A673 (cell line): Measurements from ENCODE around the gene BRD7. TPM values are rescaled to one million over a fixed set of nuclear protein-coding genes. Genes with fewer than 3 reads are reported as not detected.

ENCODE experiments used
- BruUV-seq: library from RNA; stranded (reverse); fragments of 400-500 nt; replicated peaks from 2 replicates; lab custom pipeline; 2021; lab: Mats Ljungman, UMichigan
- CTCF ChIA-PET: fragments of 300-600 bp; sonication (Branson Sonifier 250); formaldehyde crosslinking; loops from one replicate; lab custom pipeline; 2022; ENCODE audit warnings: antibody characterized with exemption; lab: Charles Lee
- POLR2A ChIA-PET: fragments of 300-600 bp; sonication (Branson Sonifier 250); formaldehyde crosslinking; loops from one replicate; lab custom pipeline; 2022; ENCODE audit warnings: antibody characterized with exemption; ENCODE audit not compliant: low non-redundant PET; lab: Charles Lee
- DNase-seq: peaks from one replicate; pipeline ENCODE4 v3.0.0-alpha.2; 2015; ENCODE audit warnings: low spot score
- H3K27ac ChIP-seq: fragments of 200-600 bp; sonication (generic); 2 replicates; pipeline ENCODE4 v1.5.1; 2016; ENCODE audit warnings: mixed run types, low read depth, mild to moderate bottlenecking, mixed read lengths, antibody characterized with exemption, low read length; ENCODE audit not compliant: poor library complexity, severe bottlenecking
- H3K27me3 ChIP-seq: fragments of 200-600 bp; sonication (generic); replicated peaks from 2 replicates; pipeline ENCODE4 v1.6.1; 2017; ENCODE audit warnings: mixed run types, low read depth, mild to moderate bottlenecking, mixed read lengths, antibody characterized with exemption, low read length; ENCODE audit not compliant: insufficient read depth, poor library complexity
- H3K36me3 ChIP-seq: fragments of 200-600 bp; sonication (generic); 2 replicates; pipeline ENCODE4 v1.6.1; 2016; ENCODE audit warnings: mixed run types, mild to moderate bottlenecking, mixed read lengths, antibody characterized with exemption, low read length; ENCODE audit not compliant: insufficient read depth, poor library complexity, severe bottlenecking
- H3K4me1 ChIP-seq: fragments of 200-600 bp; sonication (generic); 2 replicates; pipeline ENCODE4 v1.6.1; 2017; ENCODE audit warnings: mixed run types, mild to moderate bottlenecking, mixed read lengths, antibody characterized with exemption, low read length; ENCODE audit not compliant: insufficient read depth, poor library complexity, severe bottlenecking
- H3K4me3 ChIP-seq: fragments of 200-600 bp; sonication (generic); 2 replicates; pipeline ENCODE4 v1.5.1; 2016; ENCODE audit warnings: low read depth, mixed run types, mild to moderate bottlenecking, mixed read lengths, low read length; ENCODE audit not compliant: poor library complexity, severe bottlenecking
- H3K9me3 ChIP-seq: fragments of 200-600 bp; sonication (generic); 2 replicates; pipeline ENCODE4 v1.6.1; 2016; ENCODE audit warnings: mixed run types, low read depth, mild to moderate bottlenecking, mixed read lengths, antibody characterized with exemption, low read length; ENCODE audit not compliant: poor library complexity, severe bottlenecking
- EZH2 ChIP-seq: fragments of 200-600 bp; sonication (generic); IDR thresholded peaks from 2 replicates; pipeline ENCODE4 v1.6.1; 2017; ENCODE audit warnings: borderline replicate concordance, low read depth, mild to moderate bottlenecking, mixed read lengths, antibody characterized with exemption, low read length; ENCODE audit not compliant: poor library complexity, severe bottlenecking
- intact Hi-C: fragments of 100-400 bp; cut with micrococcal nuclease; formaldehyde crosslinking; loops from one replicate; pipeline ENCODE4 v1.10.0; 2022; ENCODE audit not compliant: unreplicated experiment
- total RNA-seq: library from RNA; stranded (reverse); gene quantifications from 2 replicates; pipeline ENCODE4 v1.2.3, GENCODE V29; 2021
- TF ChIP-seq, protein P1 (sequence below): fragments of 300-800, 200-600 bp; sonication (generic); conservative IDR thresholded peaks from 2 replicates; pipeline ENCODE4 v1.5.1; 2017; ENCODE audit warnings: low read depth, mild to moderate bottlenecking, antibody characterized with exemption, low read length, moderate library complexity, mixed read lengths

Gene BRD7
- total RNA-seq, 1 experiment from 2014 or later = 93.0 TPM

DNA sequence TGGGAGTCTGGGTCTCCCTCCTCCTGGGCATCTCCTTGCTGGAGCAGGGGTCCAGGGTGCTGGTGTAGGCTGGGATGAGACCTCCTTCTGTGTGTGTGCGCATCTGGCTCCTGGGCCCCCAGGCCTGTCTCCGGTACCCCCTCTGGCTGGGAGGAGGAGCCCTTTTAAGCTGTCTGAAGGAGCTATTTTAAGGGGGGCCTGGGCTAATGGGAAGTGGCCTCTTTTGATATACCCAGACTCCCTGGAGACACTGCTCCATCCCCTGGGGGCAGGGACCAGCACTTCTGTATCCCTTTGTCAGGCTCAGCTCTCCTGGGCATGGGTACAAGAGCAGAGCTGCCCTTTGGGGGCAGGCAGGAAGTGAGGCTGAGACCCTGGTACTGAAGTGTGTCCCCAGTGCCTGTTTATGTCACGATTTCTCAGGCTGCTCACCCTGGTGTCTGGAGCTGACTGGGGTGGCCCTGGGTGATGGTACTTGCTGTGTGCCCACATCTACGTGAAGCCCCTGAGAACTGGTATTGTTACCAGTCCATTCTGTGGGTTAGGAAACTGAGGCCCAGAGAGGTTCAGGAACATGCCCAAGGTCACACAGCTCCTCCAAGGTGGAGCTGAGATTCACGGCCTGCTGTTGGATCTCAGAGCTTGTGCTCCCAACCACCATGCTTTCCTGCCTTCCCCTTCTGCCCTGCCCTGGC lies 96.0 kb downstream of the BRD7 start:
- no TSS peak for BruUV-seq
- H3K4me3 ChIP-seq = no peak overlapping the region
- POLR2A ChIA-PET = no interaction called here
- no peaks in the 10 kb centered on the region for H3K36me3 ChIP-seq
- TF ChIP-seq, protein P1, sequence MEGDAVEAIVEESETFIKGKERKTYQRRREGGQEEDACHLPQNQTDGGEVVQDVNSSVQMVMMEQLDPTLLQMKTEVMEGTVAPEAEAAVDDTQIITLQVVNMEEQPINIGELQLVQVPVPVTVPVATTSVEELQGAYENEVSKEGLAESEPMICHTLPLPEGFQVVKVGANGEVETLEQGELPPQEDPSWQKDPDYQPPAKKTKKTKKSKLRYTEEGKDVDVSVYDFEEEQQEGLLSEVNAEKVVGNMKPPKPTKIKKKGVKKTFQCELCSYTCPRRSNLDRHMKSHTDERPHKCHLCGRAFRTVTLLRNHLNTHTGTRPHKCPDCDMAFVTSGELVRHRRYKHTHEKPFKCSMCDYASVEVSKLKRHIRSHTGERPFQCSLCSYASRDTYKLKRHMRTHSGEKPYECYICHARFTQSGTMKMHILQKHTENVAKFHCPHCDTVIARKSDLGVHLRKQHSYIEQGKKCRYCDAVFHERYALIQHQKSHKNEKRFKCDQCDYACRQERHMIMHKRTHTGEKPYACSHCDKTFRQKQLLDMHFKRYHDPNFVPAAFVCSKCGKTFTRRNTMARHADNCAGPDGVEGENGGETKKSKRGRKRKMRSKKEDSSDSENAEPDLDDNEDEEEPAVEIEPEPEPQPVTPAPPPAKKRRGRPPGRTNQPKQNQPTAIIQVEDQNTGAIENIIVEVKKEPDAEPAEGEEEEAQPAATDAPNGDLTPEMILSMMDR = no peak
- no peak for TF ChIP-seq EZH2
- H3K4me1 ChIP-seq = no peaks in the 10 kb centered on the region
- H3K27ac ChIP-seq = no peak overlapping the region
- no peak for DNase-seq
- CTCF ChIA-PET = no interaction called here
- H3K27me3 ChIP-seq = no peaks in the 10 kb centered on the region
- intact Hi-C loops = no loop called here
- no peaks in the 10 kb centered on the region for H3K9me3 ChIP-seq

DNA sequence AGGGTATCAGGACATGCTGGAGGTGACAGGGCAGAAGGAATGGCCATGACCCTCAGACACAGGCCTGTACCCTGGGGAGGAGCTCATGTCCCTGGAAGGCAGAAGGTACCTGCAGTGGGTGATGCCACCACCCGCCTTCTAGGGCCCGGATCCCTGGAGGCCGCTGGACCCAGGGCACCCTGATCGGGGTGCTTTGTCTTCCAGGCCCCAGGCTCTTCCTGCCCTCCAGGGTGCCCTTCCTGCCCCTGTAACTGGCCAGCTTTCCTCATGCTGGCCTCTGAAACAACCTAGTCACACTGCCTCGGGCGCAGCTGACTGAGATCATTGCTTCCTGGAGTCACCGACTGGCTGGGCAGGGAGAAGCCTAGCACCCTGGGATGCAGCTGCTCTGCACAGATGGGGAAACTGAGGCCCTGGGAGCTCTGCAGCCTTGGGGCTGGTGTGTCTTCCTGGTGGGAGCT lies 96.6 kb downstream of the BRD7 start:
- ChIA-PET POLR2A (no interaction called here), CTCF (no interaction called here)
- no peaks in the 10 kb centered on the region for H3K36me3 ChIP-seq
- H3K9me3 ChIP-seq = no peaks in the 10 kb centered on the region
- H3K27ac ChIP-seq = no peak overlapping the region
- H3K27me3 ChIP-seq = no peaks in the 10 kb centered on the region
- BruUV-seq = no TSS peak
- no peak for DNase-seq
- H3K4me1 ChIP-seq = peaks cover 7% of the 10 kb centered on the region
- intact Hi-C loops = no loop called here
- no peak overlapping the region for H3K4me3 ChIP-seq
- TF ChIP-seq, protein P1 = no peak

DNA sequence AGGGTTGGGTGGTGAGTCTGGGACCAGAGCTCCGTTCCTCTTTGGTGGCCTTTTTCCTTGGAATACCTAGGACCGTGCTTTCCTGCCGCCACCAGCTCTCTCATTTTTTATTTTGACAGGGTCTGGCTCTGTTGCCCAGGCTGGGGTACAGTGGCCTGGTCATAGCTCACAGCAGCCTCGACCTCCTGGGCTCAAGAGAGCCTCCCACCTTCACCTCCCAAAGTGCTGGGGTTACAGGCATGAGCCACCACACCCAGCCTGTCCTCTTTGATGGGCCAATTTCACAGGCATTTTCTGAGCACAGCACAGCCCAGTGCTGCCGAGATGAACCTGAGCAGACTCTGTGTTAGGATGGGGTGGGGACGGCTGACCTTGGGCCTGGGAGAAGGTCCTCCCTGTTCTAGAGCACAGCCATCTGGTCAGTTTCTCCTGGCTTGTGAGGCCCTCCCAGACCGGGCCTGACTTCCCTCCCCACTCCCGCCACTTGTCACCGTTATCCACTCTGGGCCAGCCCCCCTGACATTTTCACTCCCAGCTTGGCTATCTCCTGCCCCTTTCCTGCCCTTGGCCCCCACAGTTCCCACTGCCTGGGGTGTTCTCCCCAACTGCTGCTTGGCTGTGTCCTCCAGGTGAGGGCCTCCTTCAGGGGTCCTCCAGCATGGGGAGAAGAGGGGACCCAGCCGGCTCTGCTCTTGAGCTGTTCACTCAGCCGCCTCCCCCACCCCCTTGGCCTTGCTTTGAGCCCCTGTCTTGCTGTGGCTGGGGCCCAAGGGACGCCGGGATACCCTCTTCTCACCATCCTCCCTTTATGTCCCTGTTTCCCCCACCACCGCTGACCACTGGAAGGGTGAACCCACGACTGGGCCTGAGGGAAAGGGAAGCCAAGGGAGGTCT lies 97.4 kb downstream of the BRD7 start:
- TF ChIP-seq, protein P1 = no peak
- TF ChIP-seq EZH2 = no peak
- no TSS peak for BruUV-seq
- Histone ChIP-seq H3K36me3 (no peaks in the 10 kb centered on the region), H3K27me3 (no peaks in the 10 kb centered on the region), H3K4me3 (no peak overlapping the region), H3K27ac (no peak overlapping the region), H3K4me1 (peaks cover 14% of the 10 kb centered on the region), H3K9me3 (no peaks in the 10 kb centered on the region)
- ChIA-PET CTCF (no interaction called here), POLR2A (no interaction called here)
- no peak for DNase-seq
- intact Hi-C loops = no loop called here
